Sigmoid colon (tissue), 7 donors: Measurements from ENCODE around the gene KYNU. TPM values are rescaled to one million over a fixed set of nuclear protein-coding genes. Genes with fewer than 3 reads are reported as not detected.

Source experiments
- DNase-seq: peaks from one replicate; pipeline ENCODE4 v3.0.0-alpha.2; 2019
- H3K27ac ChIP-seq, 4 donors: fragments of 200-600 bp; sonication (generic); one replicate each; pipeline ENCODE4 v1.5.1; 2016 to 2019; ENCODE audit warnings: mild to moderate bottlenecking in 1 of 4
- H3K27me3 ChIP-seq, 3 donors: fragments of 200-600 bp; sonication (generic); one replicate each; pipeline ENCODE4 v1.5.1; 2019; ENCODE audit warnings: mild to moderate bottlenecking in 1 of 3
- H3K36me3 ChIP-seq, 4 donors: fragments of 200-600 bp; sonication (generic); one replicate each; pipeline ENCODE4 v1.5.1; 2016 to 2019
- H3K4me1 ChIP-seq, 4 donors: fragments of 200-600 bp; sonication (generic); one replicate each; pipeline ENCODE4 v1.5.1; 2017 to 2019
- H3K4me3 ChIP-seq, 4 donors: fragments of 200-600 bp; sonication (generic); one replicate each; pipeline ENCODE4 v1.5.1; 2017 to 2019; ENCODE audit warnings: mild to moderate bottlenecking in 2 of 4, moderate library complexity in 1 of 4
- H3K9me3 ChIP-seq, 4 donors: fragments of 200-600 bp in 3 of 4; sonication (generic) in 3 of 4; one replicate each; pipeline versions ENCODE4 v1.5.1 to v1.6.1; 2013 to 2019
- CTCF ChIP-seq, 4 experiments: fragments of 450-650 bp in 3 of 4; fragments of 200-600 bp in 1 of 4; IDR thresholded peaks; one replicate each; pipeline ENCODE4 v1.5.1; 2016 to 2019; ENCODE audit warnings: antibody characterized with exemption in 4 of 4, mild to moderate bottlenecking in 3 of 4, moderate library complexity in 2 of 4
- EP300 ChIP-seq, 4 donors: sonication (generic); formaldehyde crosslinking; IDR thresholded peaks; one replicate each; pipeline ENCODE4 v1.6.1; 2017; ENCODE audit warnings: antibody characterized with exemption in 4 of 4
- POLR2A ChIP-seq, 2 donors: fragments of 450-650 bp; IDR thresholded peaks; one replicate each; pipeline ENCODE4 v1.6.1; 2016; ENCODE audit warnings: antibody characterized with exemption in 2 of 2, mild to moderate bottlenecking in 2 of 2, moderate library complexity in 2 of 2
- POLR2AphosphoS5 ChIP-seq, 4 donors: sonication (generic); formaldehyde crosslinking; IDR thresholded peaks; one replicate each; pipeline ENCODE4 v1.6.1; 2017; ENCODE audit warnings: antibody characterized with exemption in 4 of 4
- WGBS, 2 donors: extraction: QIAGEN DNeasy Blood & Tissue Kit; methylation state at CpG; one replicate each; pipeline ENCODE4 v1.1.7; 2013; 5-methylcytosine and 5-hydroxymethylcytosine counted together
- intact Hi-C: fragments of 100-400 bp; cut with DNase I; formaldehyde crosslinking; loops from one replicate; pipeline ENCODE4 v1.15.1; 2023
- polyA plus RNA-seq, 3 donors: library from polyadenylated mRNA; stranded (reverse); fragments of 200-250 nt; gene quantifications; one replicate each; pipeline ENCODE4 v1.2.3, GENCODE V29; 2013
- total RNA-seq, 4 donors: library from RNA; depleted of rRNA; stranded (reverse); fragments of >200 nt; gene quantifications; one replicate each; pipeline ENCODE4 v1.1.0, GENCODE V29; 2016
- donor health status: healthy with polysubstance abuse.
- donor health status: Bipolar disorder and iron deficiency.
- donor health status: healthy.

The KYNU gene
- total and polyA plus RNA-seq, 7 donors: 1.1 to 4.6 (median 2.2) TPM

GRCh38 chr2:142914507-142915313 is 37.2 kb downstream of the KYNU start:
- WGBS, 2 donors: 76 to 79% methylated on average over 4 of the region's 4 CpGs
- H3K27me3 ChIP-seq: no peaks in the 10 kb centered on the region
- no peak for DNase-seq
- no peaks in the 10 kb centered on the region for H3K36me3 ChIP-seq
- intact Hi-C loops: no loop called here
- H3K27ac ChIP-seq: no peak overlapping the region
- no peaks in the 10 kb centered on the region for H3K9me3 ChIP-seq
- no peak overlapping the region for H3K4me3 ChIP-seq
- TF ChIP-seq POLR2AphosphoS5 (IDR thresholded peaks at IDR 0.05) (no peak), CTCF (IDR thresholded peaks at IDR 0.05) (no peak), POLR2A (IDR thresholded peaks at IDR 0.05) (no peak), EP300 (IDR thresholded peaks at IDR 0.05) (no peak)
- no peaks in the 10 kb centered on the region for H3K4me1 ChIP-seq

- intact Hi-C loops: no loop called here
- WGBS, 2 donors: 70 to 77% methylated on average over 1 of the region's 1 CpG
- DNase-seq: no peak
These were observed 38.0 kb downstream of the KYNU start for GRCh38 chr2:142915502-142915901.

GRCh38 chr2:142918624-142919023 is 41.2 kb downstream of the KYNU start:
- Histone ChIP-seq H3K27me3 (no peaks in the 10 kb centered on the region), H3K4me1 (no peaks in the 10 kb centered on the region), H3K36me3 (no peaks in the 10 kb centered on the region), H3K9me3 (no peaks in the 10 kb centered on the region), H3K27ac (no peak overlapping the region), H3K4me3 (no peak overlapping the region)
- intact Hi-C loops: no loop called here
- no peak for DNase-seq
- TF ChIP-seq EP300 (IDR thresholded peaks at IDR 0.05) (no peak), CTCF (IDR thresholded peaks at IDR 0.05) (no peak), POLR2AphosphoS5 (IDR thresholded peaks at IDR 0.05) (no peak), POLR2A (IDR thresholded peaks at IDR 0.05) (no peak)

More at GRCh38 chr2:142915502-142915901, 38.0 kb downstream of the KYNU start:
- H3K9me3 ChIP-seq: no peaks in the 10 kb centered on the region
- H3K4me3 ChIP-seq: no peak overlapping the region
- no peak overlapping the region for H3K27ac ChIP-seq
- no peaks in the 10 kb centered on the region for H3K36me3 ChIP-seq
- no peaks in the 10 kb centered on the region for H3K27me3 ChIP-seq
- TF ChIP-seq POLR2A (IDR thresholded peaks at IDR 0.05) (no peak), EP300 (IDR thresholded peaks at IDR 0.05) (no peak), POLR2AphosphoS5 (IDR thresholded peaks at IDR 0.05) (no peak), CTCF (IDR thresholded peaks at IDR 0.05) (no peak)
- H3K4me1 ChIP-seq: no peaks in the 10 kb centered on the region

- no peak overlapping the region for H3K4me3 ChIP-seq
- H3K4me1 ChIP-seq: no peaks in the 10 kb centered on the region
- no peaks in the 10 kb centered on the region for H3K27me3 ChIP-seq
- H3K27ac ChIP-seq: no peak overlapping the region
- WGBS, 2 donors: 66 to 79% methylated on average over 3 of the region's 3 CpGs
- H3K9me3 ChIP-seq: no peaks in the 10 kb centered on the region
- no peak for TF ChIP-seq EP300 (IDR thresholded peaks at IDR 0.05)
- no peak for TF ChIP-seq POLR2A (IDR thresholded peaks at IDR 0.05)
- no peak for TF ChIP-seq POLR2AphosphoS5 (IDR thresholded peaks at IDR 0.05)
- TF ChIP-seq CTCF (IDR thresholded peaks at IDR 0.05): no peak
- H3K36me3 ChIP-seq: no peaks in the 10 kb centered on the region
- intact Hi-C loops: no loop called here
- no peak for DNase-seq
These were observed 43.1 kb downstream of the KYNU start for GRCh38 chr2:142920571-142920970.

GRCh38 chr2:142926445-142926844 is 49.0 kb downstream of the KYNU start:
- Histone ChIP-seq H3K9me3 (no peaks in the 10 kb centered on the region), H3K27me3 (no peaks in the 10 kb centered on the region), H3K27ac (no peak overlapping the region), H3K4me1 (no peaks in the 10 kb centered on the region), H3K4me3 (no peak overlapping the region), H3K36me3 (no peaks in the 10 kb centered on the region)
- intact Hi-C loops: no loop called here
- DNase-seq: no peak
- TF ChIP-seq CTCF (IDR thresholded peaks at IDR 0.05) (no peak), EP300 (IDR thresholded peaks at IDR 0.05) (no peak), POLR2A (IDR thresholded peaks at IDR 0.05) (no peak), POLR2AphosphoS5 (IDR thresholded peaks at IDR 0.05) (no peak)
- 80 to 93% methylated on average over 4 of the region's 4 CpGs for whole genome bisulfite sequencing, 2 donors
